K562 (cell line): Measurements from ENCODE around the gene SLC9B2. TPM values are rescaled to one million over a fixed set of nuclear protein-coding genes. Genes with fewer than 3 reads are reported as not detected.

ENCODE experiments used
- CEBPZ ChIP-seq: fragments of 150-350 bp; IDR thresholded peaks from 2 replicates; pipeline ENCODE4 v1.6.1; 2014; ENCODE audit warnings: low read depth, mild to moderate bottlenecking, low read length, borderline replicate concordance
- CTCFL ChIP-seq: IDR thresholded peaks from 2 replicates; pipeline ENCODE4 v1.6.1; 2011; ENCODE audit warnings: borderline replicate concordance, low read depth, mild to moderate bottlenecking, moderate library complexity, low read length; ENCODE audit not compliant: insufficient read depth, poor library complexity, severe bottlenecking
- DIDO1 ChIP-seq: fragments of 450-650 bp; IDR thresholded peaks from 2 replicates; pipeline ENCODE4 v1.6.1; 2016; ENCODE audit warnings: low read depth, missing biosample characterization, missing genetic modification characterization
- GATAD2A ChIP-seq: fragments of 450-650 bp; IDR thresholded peaks from 2 replicates; pipeline ENCODE4 v1.6.1; 2017
- HSF4 ChIP-seq: fragments of 250-450 bp; sonication (Bioruptor Pico); IDR thresholded peaks from 2 replicates; pipeline ENCODE4 v2.1.2; 2022; ENCODE audit warnings: mild to moderate bottlenecking, moderate library complexity, borderline replicate concordance
- JUNB ChIP-seq: fragments of 450-650 bp; formaldehyde crosslinking; conservative IDR thresholded peaks from 2 replicates; pipeline ENCODE4 v1.4.0; 2020; ENCODE audit warnings: mild to moderate bottlenecking
- MBD2 ChIP-seq: sonication (generic); IDR thresholded peaks from 2 replicates; pipeline ENCODE4 v1.6.1; 2016; ENCODE audit warnings: low read depth, borderline replicate concordance
- MLLT1 ChIP-seq, 2 experiments: fragments of 450-650 bp; IDR thresholded peaks; 2 replicates each; pipeline ENCODE4 v1.6.1; 2016
- MNT ChIP-seq, 2 experiments: fragments of 450-650 bp; conservative IDR thresholded peaks; 2 replicates each; pipeline ENCODE4 v1.6.1; 2017; ENCODE audit warnings: mild to moderate bottlenecking in 2 of 2, moderate library complexity in 2 of 2
- NELFE ChIP-seq: IDR thresholded peaks from 2 replicates; pipeline ENCODE4 v1.6.1; 2011; ENCODE audit warnings: mild to moderate bottlenecking; ENCODE audit not compliant: insufficient read depth, insufficient read length
- NFRKB ChIP-seq: fragments of 450-650 bp; IDR thresholded peaks from 2 replicates; pipeline ENCODE4 v1.6.1; 2016; ENCODE audit warnings: low read depth
- RFX1 ChIP-seq: fragments of 450-650 bp; IDR thresholded peaks from 2 replicates; pipeline ENCODE4 v1.6.1; 2016; ENCODE audit warnings: mild to moderate bottlenecking, moderate library complexity
- STAT5A ChIP-seq: IDR thresholded peaks from 2 replicates; pipeline ENCODE4 v1.6.1; 2012; ENCODE audit warnings: low read length, inconsistent platforms, borderline replicate concordance
- U2AF1 ChIP-seq: fragments of 200-400 bp; formaldehyde crosslinking; optimal IDR thresholded peaks from 2 replicates; pipeline ENCODE3; 2017; ENCODE audit warnings: mild to moderate bottlenecking, low read depth, low read length, moderate library complexity
- YBX1 ChIP-seq: fragments of 450-650 bp; IDR thresholded peaks from 2 replicates; pipeline ENCODE4 v1.7.1; 2016; ENCODE audit warnings: mild to moderate bottlenecking
- ZNF124 ChIP-seq: sonication (generic); formaldehyde crosslinking; IDR thresholded peaks from 2 replicates; pipeline ENCODE4 v1.8.1; 2022; ENCODE audit warnings: missing genetic modification reagents
- ZNF274 ChIP-seq: IDR thresholded peaks from 2 replicates; pipeline ENCODE4 v1.6.1; 2011; ENCODE audit warnings: low read depth, mild to moderate bottlenecking, low read length, moderate library complexity, borderline replicate concordance
- ZNF311 ChIP-seq: fragments of 250-450 bp; sonication (Bioruptor Pico); IDR thresholded peaks from 2 replicates; pipeline ENCODE4 v1.4.0; 2020; ENCODE audit warnings: mild to moderate bottlenecking, moderate library complexity
- ZNF511 ChIP-seq: sonication (generic); formaldehyde crosslinking; IDR thresholded peaks from 2 replicates; pipeline ENCODE4 v1.8.0; 2022; ENCODE audit warnings: mild to moderate bottlenecking, missing genetic modification reagents
- polyA plus RNA-seq, 8 experiments: library from polyadenylated mRNA; depleted of rRNA in 4 of 8; stranded (reverse) in 5 of 8; unstranded in 3 of 8; fragments of >200 nt; fragmentation: Nextera tagmentation in 2 of 8; fragmentation: Illumina TruSeq in 1 of 8; extraction: Ambion mirVana in 2 of 8; extraction: Trizol in 1 of 8; gene quantifications; 2 replicates each; pipeline versions ENCODE4 v1.2.1 to v1.2.3, GENCODE V29; 2011 to 2014; ENCODE audit warnings: inconsistent platforms in 1 of 8, missing spikeins in 1 of 8
- total RNA-seq, 7 experiments: library from RNA; depleted of rRNA in 6 of 7; stranded (reverse); fragments of >200 nt in 6 of 7; fragmentation: Illumina TruSeq in 2 of 7; extraction: Trizol in 2 of 7; gene quantifications; 2 replicates each; pipeline versions ENCODE4 v1.2.1 to v1.2.3, GENCODE V29; 2011 to 2021; ENCODE audit warnings: low replicate concordance in 1 of 7

SLC9B2 gene
- total and polyA plus RNA-seq, 9 of the 15 experiments (the other 6 are each of a cell fraction or from before 2014, with no cell fraction given), result 6.6 to 14.6 (median 11.4) TPM

- peak; percentile 97 for TF ChIP-seq ZNF511 (CRISPR knock-in tag)
- TF ChIP-seq NELFE, result no peak
- TF ChIP-seq CEBPZ, result no peak
- TF ChIP-seq MLLT1 (IDR thresholded peaks at IDR 0.05), result no peak
- peak; percentile 30; the same call in 1 of the 2 replicates for TF ChIP-seq NFRKB
- TF ChIP-seq MBD2, result no peak
- no peak for TF ChIP-seq CTCFL
- TF ChIP-seq JUNB (CRISPR knock-in tag), result no peak
- TF ChIP-seq RFX1, result no peak
- TF ChIP-seq HSF4 (CRISPR knock-in tag), result no peak
- TF ChIP-seq ZNF274, result no peak
- TF ChIP-seq YBX1, result no peak
- TF ChIP-seq U2AF1, result peak; percentile 62
- no peak for TF ChIP-seq DIDO1 (tag)
- TF ChIP-seq ZNF124 (CRISPR knock-in tag), result 0 out of 2 replicates have a peak, but pooled peaks have one; percentile 40
- no peak for TF ChIP-seq ZNF311 (CRISPR knock-in tag)
- TF ChIP-seq GATAD2A, result no peak
- no peak for TF ChIP-seq STAT5A
- TF ChIP-seq MNT (conservative IDR thresholded peaks at IDR 0.05), result peak; percentile 72 to 87
These were observed 441 bp downstream of the SLC9B2 start (continued) for GRCh38 chr4:103075894-103076746.
